ENCODE data around the gene LITAF.
"Not testable (repeated sequence)": the region's sequence is repeated elsewhere in the genome, so short reads cannot be mapped to it uniquely, and the experiment has no call there.

LITAF gene

DNA sequence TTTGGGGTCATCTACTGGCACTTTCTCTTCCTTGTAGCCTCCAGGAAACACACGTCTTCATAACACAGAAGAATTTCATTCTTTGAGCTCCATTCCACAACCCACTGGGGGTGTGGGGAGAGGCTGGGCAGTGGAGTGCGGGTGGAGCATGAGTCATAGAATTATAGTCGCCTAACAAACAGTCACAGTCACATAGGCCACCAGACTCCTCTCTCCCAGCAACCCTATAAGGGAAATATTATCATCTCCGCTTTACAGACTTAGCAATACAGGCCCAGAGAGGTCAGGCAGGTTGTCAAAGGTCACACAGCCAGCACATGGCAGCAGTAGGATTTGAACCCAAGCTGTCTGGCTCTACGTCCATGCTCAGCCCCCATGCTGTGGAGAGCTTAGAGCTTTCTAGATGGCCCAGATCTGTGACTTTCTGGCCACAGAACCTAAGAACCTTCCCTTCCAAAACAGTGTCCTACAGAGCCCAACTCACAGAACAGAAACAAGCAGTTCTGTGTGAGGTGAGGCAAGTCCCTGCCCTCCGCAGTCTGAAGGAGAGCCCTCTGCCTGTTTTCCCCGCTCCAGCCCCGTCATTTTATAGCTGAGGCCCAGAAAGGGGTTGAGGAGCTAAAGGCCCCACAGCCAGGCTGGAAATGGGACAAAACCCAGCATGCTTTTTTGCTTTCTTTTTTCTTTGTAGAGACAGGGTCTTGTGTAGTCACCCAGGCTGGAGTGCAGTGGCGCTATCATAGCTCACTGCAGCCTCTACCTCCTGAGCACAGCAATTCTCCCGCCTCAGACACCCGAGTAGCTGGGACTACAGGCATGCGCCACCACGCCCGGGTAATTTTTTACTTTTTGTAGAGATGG is 10.7 kb upstream of the LITAF start:
- no peak for DNase-seq

DNA sequence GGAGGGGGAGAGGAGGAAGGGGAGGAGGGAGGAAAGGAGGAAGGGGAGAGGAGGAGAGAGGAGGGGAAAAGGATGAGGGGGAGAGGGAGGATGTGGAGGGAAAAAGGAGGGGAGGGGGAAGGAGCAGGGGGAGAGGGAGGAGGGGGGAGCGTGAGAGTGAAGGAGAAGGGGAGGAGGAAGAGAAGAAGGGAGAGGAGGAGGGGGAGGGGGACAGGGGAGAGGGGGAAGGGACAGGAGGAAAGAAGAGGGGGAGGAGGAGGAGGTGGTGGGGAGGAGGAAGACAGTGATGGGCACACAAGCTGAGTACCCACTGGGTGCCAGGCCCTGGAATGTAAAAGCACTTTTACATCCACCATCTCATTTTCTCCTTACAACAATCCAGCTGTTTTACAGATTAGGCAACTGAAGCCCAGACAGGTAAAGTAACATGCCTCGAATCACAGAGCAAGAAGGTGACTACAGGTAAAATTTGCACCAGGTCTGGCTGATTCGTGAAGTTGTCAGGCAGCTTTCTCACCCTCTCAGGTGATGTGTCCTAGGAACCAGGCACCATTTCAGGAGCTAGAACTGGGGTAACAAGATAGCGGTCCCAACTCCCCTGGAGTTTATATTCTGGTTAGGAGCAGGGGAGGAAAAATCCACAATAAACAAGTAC is 10.0 kb upstream of the LITAF start:
- DNase-seq = no peak

DNA sequence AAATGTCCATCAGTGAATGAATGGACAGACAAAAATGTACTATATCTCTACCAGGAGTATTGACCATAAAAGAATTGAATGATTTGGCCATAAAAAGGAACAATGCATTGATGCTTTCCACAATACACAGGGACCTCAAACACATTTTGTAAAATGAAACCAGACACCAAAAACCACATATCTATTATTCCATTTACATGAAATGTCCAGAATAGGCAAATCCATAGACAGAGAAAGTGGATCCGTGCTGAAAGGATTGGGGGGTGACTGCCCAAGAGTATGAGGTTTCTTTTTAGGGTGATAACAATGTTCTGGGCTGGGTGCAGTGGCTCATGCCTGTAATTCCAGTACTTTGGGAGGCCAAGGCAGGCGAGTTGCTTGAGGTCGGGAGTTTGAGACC is 6.9 kb upstream of the LITAF start:
- no peak for DNase-seq

DNA sequence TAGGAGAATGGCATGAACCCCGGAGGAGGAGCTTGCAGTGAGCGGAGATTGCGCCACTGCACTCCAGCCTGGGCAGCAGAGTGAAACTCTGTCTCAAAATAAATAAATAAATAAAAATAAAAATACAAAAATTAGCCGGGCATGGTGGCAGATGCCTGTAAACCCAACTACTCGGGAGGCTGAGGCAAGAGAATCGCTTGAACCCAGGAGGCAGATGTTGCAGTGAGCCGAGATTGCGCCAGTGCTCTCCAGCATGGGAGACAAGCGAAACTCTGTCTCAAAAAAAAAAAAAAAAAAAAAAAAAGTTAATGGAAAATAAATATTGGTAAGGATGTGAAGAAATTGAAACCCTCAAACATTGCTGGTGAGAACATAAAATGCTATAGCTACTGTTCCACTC is 6.4 kb upstream of the LITAF start:
- not testable (repeated sequence) for DNase-seq

DNA sequence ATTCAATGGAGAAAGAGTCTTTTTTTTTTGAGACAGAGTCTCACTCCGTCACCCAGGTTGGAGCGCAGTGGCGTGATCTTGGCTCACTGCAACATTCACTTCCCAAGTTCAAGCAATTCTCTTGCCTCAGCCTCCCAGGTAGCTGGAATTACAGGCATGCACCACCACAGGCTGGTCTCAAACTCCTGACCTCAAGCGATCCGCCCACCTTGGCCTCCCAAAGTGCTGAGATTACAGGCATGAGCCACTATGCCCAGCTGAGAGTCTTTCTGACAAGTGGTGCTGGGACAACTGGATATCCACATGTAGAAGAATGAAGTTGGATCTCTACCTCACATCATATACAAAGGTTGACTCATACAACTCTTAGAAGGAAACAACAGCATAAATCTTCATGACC is 4.9 kb upstream of the LITAF start:
- DNase-seq = not testable (repeated sequence)

- no peak for DNase-seq
Observed at GRCh38 chr16:11589198-11589550, 2.5 kb upstream of the LITAF start.

GRCh38 chr16:11588321-11589197 is 1.8 kb upstream of the LITAF start:
- DNase-seq = no peak

GRCh38 chr16:11587643-11588247 is 1.0 kb upstream of the LITAF start:
- no peak for DNase-seq

- DNase-seq = no peak
Observed at GRCh38 chr16:11586378-11586855, 302 bp downstream of the LITAF start.

DNA sequence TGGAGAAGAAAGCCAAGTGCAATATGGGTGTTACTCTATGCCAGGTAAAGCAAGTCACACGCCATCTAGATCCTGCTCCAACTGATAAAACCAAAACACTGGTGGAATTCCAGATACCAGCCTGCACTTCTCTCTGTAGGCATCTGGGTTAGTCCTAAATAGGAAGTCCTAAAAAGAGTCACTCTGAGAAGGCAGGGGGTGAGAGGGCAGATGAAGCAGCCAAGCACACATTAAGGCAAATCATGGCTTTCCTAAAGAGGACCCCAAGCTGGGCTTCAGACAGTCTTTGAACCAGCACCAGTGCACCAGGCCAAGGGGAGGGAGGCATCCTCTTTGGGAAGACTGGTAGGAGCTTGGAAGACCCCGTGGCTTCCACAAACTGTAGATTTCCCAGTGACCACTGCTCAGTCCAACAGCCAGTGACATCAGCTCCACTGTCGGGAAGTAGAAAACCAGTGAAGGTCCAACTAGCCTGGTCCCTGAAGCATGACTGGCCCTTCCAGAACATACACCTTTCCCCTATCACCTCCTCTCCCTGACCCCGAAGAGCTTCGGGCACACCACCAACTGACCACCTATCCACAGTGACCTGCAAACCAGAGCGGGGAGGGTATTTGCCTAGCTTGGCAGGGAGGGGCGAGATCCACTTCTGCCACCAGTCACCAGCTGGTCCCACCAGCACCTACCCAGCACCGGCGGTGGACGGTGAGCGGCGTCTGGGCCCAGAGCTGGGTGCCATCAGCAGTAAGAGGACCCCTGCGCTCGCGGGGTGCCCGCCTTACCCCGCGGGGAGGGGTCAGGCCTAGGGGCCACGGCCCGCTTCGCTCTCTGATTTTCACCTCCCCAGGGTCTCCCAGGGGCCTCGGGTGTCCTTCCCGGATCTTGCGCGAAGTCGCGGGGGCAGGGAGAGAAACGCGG is 1.0 kb downstream of the LITAF start:
- no peak for DNase-seq

- no peak for DNase-seq
Observed at GRCh38 chr16:11583889-11584565, 2.7 kb downstream of the LITAF start.

DNA sequence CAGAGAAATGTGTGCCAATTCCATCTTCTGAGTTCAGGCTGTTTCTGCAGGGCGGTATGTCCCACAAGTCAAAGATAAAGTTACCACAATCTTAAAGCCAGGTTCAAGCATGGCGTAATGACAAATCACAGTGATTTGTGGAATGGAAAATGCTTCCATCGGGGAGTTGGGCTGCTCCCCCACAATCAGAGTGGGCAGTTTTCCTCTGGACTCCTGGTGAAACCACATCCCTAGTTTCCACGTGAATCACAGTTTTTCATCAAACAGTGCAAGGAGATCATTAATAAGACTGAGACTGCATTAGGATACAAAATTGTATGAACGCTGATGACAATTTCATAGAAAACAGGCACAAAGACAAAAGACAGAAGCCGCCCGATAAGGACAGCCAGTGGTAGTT is 3.6 kb downstream of the LITAF start:
- DNase-seq = no peak

DNA sequence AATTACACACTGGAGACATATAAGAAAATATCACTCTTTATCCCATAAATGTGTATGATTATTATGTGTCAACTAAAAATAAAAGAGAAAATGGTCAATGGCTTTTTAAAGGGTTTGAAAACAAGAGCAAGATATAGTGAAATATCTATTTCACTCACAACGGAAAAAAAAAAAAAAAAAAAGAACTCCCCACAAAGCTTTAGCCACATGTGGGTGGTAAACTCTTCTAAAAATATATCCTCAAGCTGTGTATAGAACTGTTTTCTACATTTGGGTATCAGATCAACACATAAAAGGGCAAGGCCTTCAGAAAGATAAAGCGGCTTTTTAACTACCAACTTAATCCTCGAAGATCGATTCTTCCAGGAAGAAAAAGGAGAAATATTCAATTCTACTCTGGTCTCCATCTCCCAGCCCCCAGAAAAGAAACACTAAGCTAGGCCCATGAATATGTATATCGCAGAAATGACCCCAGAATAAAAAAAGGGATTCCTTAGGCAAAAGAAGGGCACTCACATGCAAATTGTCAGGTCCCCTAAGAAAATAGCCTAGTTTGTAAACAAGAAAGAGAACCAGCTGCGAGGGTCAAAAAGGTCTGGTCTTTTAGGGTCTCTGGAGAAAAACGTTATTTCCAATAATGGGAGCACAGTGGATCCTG is 4.4 kb downstream of the LITAF start:
- DNase-seq = no peak

DNA sequence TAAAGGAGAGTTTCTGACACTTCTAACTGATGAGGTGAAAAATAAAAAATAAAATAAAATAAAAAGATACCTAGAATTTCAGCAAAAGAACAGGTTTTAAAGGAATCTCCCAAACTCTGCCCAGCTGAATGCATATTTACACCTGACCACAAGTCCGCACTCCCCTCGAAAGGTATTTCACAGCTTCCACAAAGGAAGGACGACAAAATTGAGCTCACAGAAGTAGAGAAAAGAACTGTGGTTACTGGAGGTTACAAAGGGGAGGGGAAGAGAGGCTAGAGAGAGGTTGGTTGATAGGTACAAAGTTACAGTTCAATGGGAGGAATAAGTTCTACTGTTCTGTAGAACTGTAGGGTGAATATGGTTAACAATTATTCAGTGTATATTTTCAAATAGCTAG is 5.0 kb downstream of the LITAF start:
- DNase-seq = no peak

- DNase-seq = no peak
Observed at GRCh38 chr16:11580451-11581086, 6.2 kb downstream of the LITAF start.

- DNase-seq = not testable (repeated sequence)
Observed at GRCh38 chr16:11577290-11577660, 9.4 kb downstream of the LITAF start.

DNA sequence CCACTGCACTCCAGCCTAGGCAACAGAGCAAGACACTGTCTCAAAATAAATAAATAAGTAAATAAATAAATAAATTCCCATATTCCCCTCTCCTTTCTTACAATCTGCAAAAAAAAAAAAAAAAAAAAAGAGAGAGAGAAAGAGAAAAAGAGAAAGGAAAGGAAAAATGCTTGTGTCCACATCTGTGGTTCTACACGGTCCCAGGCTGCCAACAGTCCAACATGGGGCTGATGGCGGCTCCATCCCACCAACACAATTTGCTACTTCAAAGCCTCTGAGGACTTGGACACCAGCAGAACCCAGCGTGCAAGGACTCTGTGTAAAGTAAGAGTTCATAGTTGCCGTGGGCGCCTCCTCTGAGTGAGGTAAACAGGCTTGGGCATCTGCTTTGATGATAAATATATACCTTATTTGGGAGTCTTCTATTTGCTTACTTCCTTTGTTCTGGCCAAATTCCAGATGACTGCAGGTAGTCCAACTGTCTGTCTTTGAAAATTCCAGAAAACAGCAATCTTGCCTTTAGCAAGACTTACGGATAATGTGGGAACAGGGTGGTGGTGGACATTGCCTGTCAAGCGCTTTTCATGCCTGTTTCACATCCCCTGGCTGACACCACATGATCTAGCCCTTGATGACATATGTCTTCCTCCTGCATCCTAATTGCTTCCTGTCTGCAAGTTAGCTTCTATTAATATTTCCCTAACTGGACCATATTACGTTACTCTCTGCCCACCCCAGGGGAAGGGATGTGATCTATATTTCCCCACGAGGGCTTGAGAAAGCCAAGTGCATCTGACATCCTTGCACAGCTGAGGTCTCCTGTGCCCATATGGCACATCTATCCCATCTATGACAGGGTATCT is 10.1 kb downstream of the LITAF start:
- DNase-seq = no peak

DNA sequence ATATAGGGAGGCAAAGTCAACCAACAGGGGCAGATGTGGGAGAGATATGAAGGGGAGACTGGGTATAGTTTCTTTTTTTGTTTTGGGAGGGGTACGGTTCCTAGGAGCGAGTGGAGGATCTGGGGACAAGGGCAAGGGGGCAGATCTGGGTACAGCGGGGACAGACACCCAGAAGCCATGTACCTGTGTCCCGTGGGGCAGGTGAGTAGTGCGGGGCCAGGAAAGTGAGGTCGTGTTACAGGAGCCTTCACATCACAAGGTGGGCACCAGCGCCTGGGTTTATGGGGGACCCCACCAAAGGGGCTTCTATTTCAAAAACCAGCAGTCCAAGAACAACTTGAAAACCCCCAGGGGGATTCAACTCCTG is 11.5 kb downstream of the LITAF start:
- DNase-seq = no peak

GRCh38 chr16:11572301-11572995 is 14.3 kb downstream of the LITAF start:
- no peak for DNase-seq
